ENCODE measurements around the gene CERS1. TPM values are rescaled to one million over a fixed set of nuclear protein-coding genes. Genes with fewer than 3 reads are reported as not detected.

CERS1 gene
- polyA plus RNA-seq, 3 donors: not detected

GRCh38 chr19:18854982-18855381 lies 41.0 kb downstream of the CERS1 start:
- H4K20me1 ChIP-seq (ENCODE audit: insufficient read depth, low read length): peaks cover 94% of the 10 kb centered on the region
- no peaks in the 10 kb centered on the region for H3K27me3 ChIP-seq (ENCODE audit: control insufficient read depth in 2 of 2, insufficient read depth in 2 of 2, low read length in 2 of 2)
- no peak overlapping the region for H3K9ac ChIP-seq (ENCODE audit: insufficient read depth, low read length, poor library complexity, severe bottlenecking)
- peaks cover 32% of the 10 kb centered on the region for H3K79me2 ChIP-seq (ENCODE audit: insufficient read depth, low read length)
- intact Hi-C loops (cut with micrococcal nuclease): no loop called here
- H3K27ac ChIP-seq (ENCODE audit: low read depth in 1 of 2, low read length in 2 of 2): no peak overlapping the region
- H3K4me3 ChIP-seq (replicated peaks in 1 of 3; ENCODE audit: low read depth in 2 of 3, low read length in 3 of 3): no peak overlapping the region
- peaks cover 3 to 5% of the 10 kb centered on the region in 2 donors for H3K4me1 ChIP-seq (ENCODE audit: control insufficient read depth in 1 of 2, insufficient read depth in 2 of 2, low read length in 2 of 2)
- peaks cover 4% of the 10 kb centered on the region for H3K4me1 Mint-ChIP-seq
- DNase-seq: no peak
- 96% methylated on average over 33 of the region's 33 CpGs for WGBS (ENCODE audit: insufficient coverage)
- TF ChIP-seq, protein P1, sequence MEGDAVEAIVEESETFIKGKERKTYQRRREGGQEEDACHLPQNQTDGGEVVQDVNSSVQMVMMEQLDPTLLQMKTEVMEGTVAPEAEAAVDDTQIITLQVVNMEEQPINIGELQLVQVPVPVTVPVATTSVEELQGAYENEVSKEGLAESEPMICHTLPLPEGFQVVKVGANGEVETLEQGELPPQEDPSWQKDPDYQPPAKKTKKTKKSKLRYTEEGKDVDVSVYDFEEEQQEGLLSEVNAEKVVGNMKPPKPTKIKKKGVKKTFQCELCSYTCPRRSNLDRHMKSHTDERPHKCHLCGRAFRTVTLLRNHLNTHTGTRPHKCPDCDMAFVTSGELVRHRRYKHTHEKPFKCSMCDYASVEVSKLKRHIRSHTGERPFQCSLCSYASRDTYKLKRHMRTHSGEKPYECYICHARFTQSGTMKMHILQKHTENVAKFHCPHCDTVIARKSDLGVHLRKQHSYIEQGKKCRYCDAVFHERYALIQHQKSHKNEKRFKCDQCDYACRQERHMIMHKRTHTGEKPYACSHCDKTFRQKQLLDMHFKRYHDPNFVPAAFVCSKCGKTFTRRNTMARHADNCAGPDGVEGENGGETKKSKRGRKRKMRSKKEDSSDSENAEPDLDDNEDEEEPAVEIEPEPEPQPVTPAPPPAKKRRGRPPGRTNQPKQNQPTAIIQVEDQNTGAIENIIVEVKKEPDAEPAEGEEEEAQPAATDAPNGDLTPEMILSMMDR (IDR thresholded peaks at IDR 0.05): no peak
- H3K9me3 Mint-ChIP-seq: no peaks in the 10 kb centered on the region
- H3K27ac Mint-ChIP-seq: peak overlapping the region in 1 of 7 donors; percentile 18
- no peak overlapping the region for H2AFZ ChIP-seq (ENCODE audit: insufficient read depth, low read depth, low read length, poor library complexity, severe bottlenecking)
- H3K4me3 Mint-ChIP-seq: no peak overlapping the region
- no peak overlapping the region for H3K4me2 ChIP-seq (replicated peaks; ENCODE audit: extremely low read depth, low read length, poor library complexity, severe bottlenecking)
- peaks cover 98 to 100% of the 10 kb centered on the region in 2 donors for H3K36me3 ChIP-seq (replicated peaks in 1 of 2; ENCODE audit: control insufficient read depth in 1 of 2, insufficient read depth in 2 of 2, low read length in 2 of 2)
- peaks cover 0 to 1% (median 0%) of the 10 kb centered on the region in 3 donors for H3K27me3 Mint-ChIP-seq (ENCODE audit: low read depth in 3 of 3)
- H3K9me3 ChIP-seq (replicated peaks in 1 of 2; ENCODE audit: control insufficient read depth in 1 of 2, insufficient read depth in 1 of 2, low read length in 2 of 2): no peaks in the 10 kb centered on the region
- peaks cover 90 to 99% of the 10 kb centered on the region in 2 donors for H3K36me3 Mint-ChIP-seq

GRCh38 chr19:18853755-18854427 lies 42.1 kb downstream of the CERS1 start:
- Histone ChIP-seq H4K20me1 (ENCODE audit: insufficient read depth, low read length) (peaks cover 93% of the 10 kb centered on the region), H3K4me2 (replicated peaks; ENCODE audit: extremely low read depth, low read length, poor library complexity, severe bottlenecking) (no peak overlapping the region), H2AFZ (ENCODE audit: insufficient read depth, low read depth, low read length, poor library complexity, severe bottlenecking) (no peak overlapping the region), H3K36me3 (replicated peaks in 1 of 2; ENCODE audit: control insufficient read depth in 1 of 2, insufficient read depth in 2 of 2, low read length in 2 of 2) (peaks cover 87 to 93% of the 10 kb centered on the region in 2 donors), H3K4me1 (ENCODE audit: control insufficient read depth in 1 of 2, insufficient read depth in 2 of 2, low read length in 2 of 2) (peaks cover 14 to 16% of the 10 kb centered on the region in 2 donors), H3K9me3 (replicated peaks in 1 of 2; ENCODE audit: control insufficient read depth in 1 of 2, insufficient read depth in 1 of 2, low read length in 2 of 2) (no peaks in the 10 kb centered on the region), H3K9ac (ENCODE audit: insufficient read depth, low read length, poor library complexity, severe bottlenecking) (no peak overlapping the region), H3K27ac (ENCODE audit: low read depth in 1 of 2, low read length in 2 of 2) (no peak overlapping the region), H3K4me3 (replicated peaks in 1 of 3; ENCODE audit: low read depth in 2 of 3, low read length in 3 of 3) (no peak overlapping the region), H3K79me2 (ENCODE audit: insufficient read depth, low read length) (peaks cover 38% of the 10 kb centered on the region), H3K27me3 (ENCODE audit: control insufficient read depth in 2 of 2, insufficient read depth in 2 of 2, low read length in 2 of 2) (no peaks in the 10 kb centered on the region)
- WGBS (ENCODE audit: insufficient coverage): 90% methylated on average over 11 of the region's 17 CpGs
- TF ChIP-seq, protein P1 (IDR thresholded peaks at IDR 0.05): no peak
- Mint-ChIP-seq H3K27me3 (ENCODE audit: low read depth in 3 of 3) (peaks cover 0 to 1% (median 0%) of the 10 kb centered on the region in 3 donors), H3K4me3 (no peak overlapping the region), H3K36me3 (peaks cover 85 to 97% of the 10 kb centered on the region in 2 donors), H3K9me3 (no peaks in the 10 kb centered on the region), H3K4me1 (peaks cover 15% of the 10 kb centered on the region), H3K27ac (peak overlapping the region in 1 of 7 donors; percentile 5)
- no peak for DNase-seq
- intact Hi-C loops (cut with micrococcal nuclease): no loop called here

Data from CD14-positive monocyte (primary cell).